Sciatic nerve (tissue), 1 donor: ENCODE data around the gene GJA4. TPM values are rescaled to one million over a fixed set of nuclear protein-coding genes. Genes with fewer than 3 reads are reported as not detected.

Experiments used
- total RNA-seq: library from RNA; stranded (reverse); fragmentation: NEBNext Ultra II Directional; extraction: Animal tissue kit (Norgen Biotek cat#: 25700); gene quantifications from one replicate; pipeline ENCODE4 v1.2.1, GENCODE V29; 2021
- donor health status: DM: no; HTN: no; CAD: no.

GJA4 gene
- total RNA-seq, 1 donor from 2014 or later, result 35.9 TPM

Other genes starting within 250 kb of the GJA4 start
- gene GJB5, start 38.0 kb upstream of the GJA4 start, total RNA-seq, result 0.36 TPM
- gene GJB4, start 33.3 kb upstream of the GJA4 start, total RNA-seq, result not detected
- 1.3 TPM for gene GJB3, start 11.8 kb upstream of the GJA4 start, total RNA-seq
- 36.2 TPM for gene SMIM12, start 66.8 kb downstream of the GJA4 start, total RNA-seq
- gene DLGAP3, start 136.7 kb downstream of the GJA4 start, total RNA-seq, result 0.36 TPM
- 42.1 TPM for gene TMEM35B, start 192.3 kb downstream of the GJA4 start, total RNA-seq
- gene ZMYM6, start 238.9 kb downstream of the GJA4 start, total RNA-seq, result 32.1 TPM